ENCODE data around the gene C6orf141.

Gene C6orf141

GRCh38 chr6:49540614-49541013, 9.9 kb upstream of the C6orf141 start:
- DNase-seq: no peak

- no peak for DNase-seq
These were observed 9.2 kb upstream of the C6orf141 start for GRCh38 chr6:49541210-49541724.

- no peak for DNase-seq
These were observed 8.5 kb upstream of the C6orf141 start for GRCh38 chr6:49541936-49542335.

- DNase-seq: no peak
These were observed 7.2 kb upstream of the C6orf141 start for GRCh38 chr6:49543087-49543858.

- no peak for DNase-seq
These were observed 4.1 kb upstream of the C6orf141 start for GRCh38 chr6:49546331-49546730.

GRCh38 chr6:49548613-49549304, 1.7 kb upstream of the C6orf141 start:
- DNase-seq: no peak

GRCh38 chr6:49549691-49550491, 577 bp upstream of the C6orf141 start:
- DNase-seq: no peak

GRCh38 chr6:49551078-49551865, 804 bp downstream of the C6orf141 start:
- no peak for DNase-seq

- no peak for DNase-seq
These were observed 1.3 kb downstream of the C6orf141 start for GRCh38 chr6:49551866-49552129.

GRCh38 chr6:49552596-49552995, 2.1 kb downstream of the C6orf141 start:
- no peak for DNase-seq

- DNase-seq: no peak
These were observed 2.9 kb downstream of the C6orf141 start for GRCh38 chr6:49553384-49553783.

- no peak for DNase-seq
These were observed 5.5 kb downstream of the C6orf141 start for GRCh38 chr6:49555951-49556350.

GRCh38 chr6:49556429-49556837, 6.0 kb downstream of the C6orf141 start:
- DNase-seq: no peak

GRCh38 chr6:49557177-49557576, 6.7 kb downstream of the C6orf141 start:
- no peak for DNase-seq

- no peak for DNase-seq
These were observed 7.8 kb downstream of the C6orf141 start for GRCh38 chr6:49558238-49558637.

GRCh38 chr6:49563006-49563886, 12.8 kb downstream of the C6orf141 start:
- DNase-seq: no peak

- no peak for DNase-seq
These were observed 14.1 kb downstream of the C6orf141 start for GRCh38 chr6:49564552-49564951.

- no peak for DNase-seq
These were observed 14.8 kb downstream of the C6orf141 start for GRCh38 chr6:49565261-49565660.

- no peak for DNase-seq
These were observed 15.4 kb downstream of the C6orf141 start for GRCh38 chr6:49565855-49566254.

- no peak for DNase-seq
These were observed 20.1 kb downstream of the C6orf141 start for GRCh38 chr6:49570474-49571079.

GRCh38 chr6:49576618-49577017, 26.1 kb downstream of the C6orf141 start:
- DNase-seq: no peak

Measured in activated gamma-delta T cell (primary cell).